Measurements from ENCODE around the gene OR2T11. TPM values are rescaled to one million over a fixed set of nuclear protein-coding genes. Genes with fewer than 3 reads are reported as not detected.
"Not testable (repeated sequence)": the region's sequence is repeated elsewhere in the genome, so short reads cannot be mapped to it uniquely, and the experiment has no call there.

OR2T11 gene
- total RNA-seq, 1 experiment from 2014 or later: not detected

DNA sequence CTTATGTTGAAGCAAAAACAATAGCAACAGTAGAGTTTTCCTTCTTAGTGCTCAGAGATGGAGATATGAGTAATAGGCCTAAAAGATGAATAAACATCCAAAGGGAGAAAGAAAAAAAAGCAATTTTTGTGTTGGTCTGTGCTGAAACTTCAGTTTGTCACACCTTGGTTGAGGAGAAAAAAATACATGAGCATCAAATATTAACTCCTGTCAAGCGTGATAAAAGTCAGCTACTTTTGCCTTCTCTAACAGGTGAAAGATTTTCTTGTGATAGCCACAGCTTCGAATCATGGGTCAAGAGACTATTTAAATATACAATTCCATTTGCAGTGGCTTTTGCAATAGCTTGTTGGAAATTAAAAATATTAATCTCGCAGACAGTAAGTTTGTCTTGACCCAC, 6.0 kb upstream of the OR2T11 start:
- not testable (repeated sequence) for H2BK120ac ChIP-seq (ENCODE audit: low read depth, low read length, poor library complexity, severe bottlenecking); H3K79me1 ChIP-seq (ENCODE audit: insufficient read depth, low read depth, low read length, poor library complexity, severe bottlenecking); H3K4me3 Mint-ChIP-seq; H3K4me1 ChIP-seq (ENCODE audit: insufficient read depth, low read length); H2BK20ac ChIP-seq (ENCODE audit: low read depth, low read length, poor library complexity, severe bottlenecking); H3K9ac ChIP-seq (ENCODE audit: extremely low read depth, insufficient read length, low read length); H3K27me3 Mint-ChIP-seq (ENCODE audit: low read depth); H3K23ac ChIP-seq (ENCODE audit: insufficient read length, low read depth, low read length); H4K20me1 ChIP-seq (ENCODE audit: control insufficient read depth, insufficient read depth, insufficient read length); H3K4me1 Mint-ChIP-seq; H4K8ac ChIP-seq (replicated peaks; ENCODE audit: insufficient read length, low read depth, low read length); H3K4me2 ChIP-seq (ENCODE audit: insufficient read depth, insufficient read length, low read length); H3K27ac Mint-ChIP-seq; H2BK15ac ChIP-seq (ENCODE audit: low read depth, low read length); DNase-seq; H2BK12ac ChIP-seq (ENCODE audit: insufficient read length, low read depth, low read length); H4K91ac ChIP-seq (ENCODE audit: insufficient read length, low read depth, low read length); H3K79me2 ChIP-seq (ENCODE audit: insufficient read depth, low read length); H3T11ph ChIP-seq (ENCODE audit: low read length); H3K18ac ChIP-seq (ENCODE audit: insufficient read length, low read depth, low read length); H3K23me2 ChIP-seq (ENCODE audit: insufficient read length, low read depth, low read length, poor library complexity, severe bottlenecking); H3K4ac ChIP-seq (ENCODE audit: low read depth, low read length); H3K27me3 ChIP-seq (ENCODE audit: insufficient read depth, low read length); H3K14ac ChIP-seq (ENCODE audit: insufficient read depth, low read length); H4K5ac ChIP-seq (ENCODE audit: insufficient read length, low read depth, low read length); H3K27ac ChIP-seq (ENCODE audit: insufficient read length, low read depth, low read length); H3K9me3 ChIP-seq (ENCODE audit: control insufficient read depth, low read depth, low read length); H2AK5ac ChIP-seq (ENCODE audit: insufficient read length, low read length); H2BK5ac ChIP-seq (ENCODE audit: insufficient read length, low read length); H3K56ac ChIP-seq (ENCODE audit: insufficient read length, low read depth, low read length); H3K36me3 Mint-ChIP-seq (ENCODE audit: insufficient read depth in 1 of 3, low read depth in 3 of 3); H2AFZ ChIP-seq (ENCODE audit: low read length)
- no CpG with 5 or more reads among the region's 3 CpGs for WGBS (ENCODE audit: extremely low coverage, insufficient read length, low lambda C conversion rate)
- peaks cover 7 to 15% of the 10 kb centered on the region in 2 experiments for H3K9me3 Mint-ChIP-seq

DNA sequence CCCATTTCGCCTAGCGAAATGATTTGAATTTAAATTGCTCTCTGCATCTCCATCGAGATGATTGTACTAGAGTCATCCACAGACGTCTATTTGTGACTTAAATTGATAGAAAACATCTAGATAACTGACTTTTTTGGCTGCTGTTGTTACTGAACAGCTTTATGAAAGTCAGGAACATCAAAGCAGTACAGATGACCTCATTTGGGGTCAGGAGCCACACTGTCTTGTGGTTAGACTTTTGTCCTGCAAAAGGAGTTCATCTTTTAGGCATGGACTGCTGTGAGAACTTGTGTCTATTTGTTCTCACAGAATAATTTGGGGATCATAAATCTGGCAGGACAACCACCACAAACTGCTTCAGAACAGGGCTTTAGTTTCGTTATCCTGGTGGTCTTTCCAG, 4.8 kb upstream of the OR2T11 start:
- H3K18ac ChIP-seq (ENCODE audit: insufficient read length, low read depth, low read length); H2AK5ac ChIP-seq (ENCODE audit: insufficient read length, low read length); H3K79me1 ChIP-seq (ENCODE audit: insufficient read depth, low read depth, low read length, poor library complexity, severe bottlenecking); H3K27me3 ChIP-seq (ENCODE audit: insufficient read depth, low read length); H3K27ac Mint-ChIP-seq; H3K79me2 ChIP-seq (ENCODE audit: insufficient read depth, low read length); H4K5ac ChIP-seq (ENCODE audit: insufficient read length, low read depth, low read length); H4K20me1 ChIP-seq (ENCODE audit: control insufficient read depth, insufficient read depth, insufficient read length); H2BK5ac ChIP-seq (ENCODE audit: insufficient read length, low read length); H2BK15ac ChIP-seq (ENCODE audit: low read depth, low read length); H3K4me3 Mint-ChIP-seq; H4K91ac ChIP-seq (ENCODE audit: insufficient read length, low read depth, low read length); H3K9ac ChIP-seq (ENCODE audit: extremely low read depth, insufficient read length, low read length); H3T11ph ChIP-seq (ENCODE audit: low read length); H3K14ac ChIP-seq (ENCODE audit: insufficient read depth, low read length); H3K9me3 Mint-ChIP-seq; H3K23ac ChIP-seq (ENCODE audit: insufficient read length, low read depth, low read length); DNase-seq; H3K4ac ChIP-seq (ENCODE audit: low read depth, low read length); H2BK120ac ChIP-seq (ENCODE audit: low read depth, low read length, poor library complexity, severe bottlenecking); H3K27me3 Mint-ChIP-seq (ENCODE audit: low read depth); H3K4me2 ChIP-seq (ENCODE audit: insufficient read depth, insufficient read length, low read length); H4K8ac ChIP-seq (replicated peaks; ENCODE audit: insufficient read length, low read depth, low read length); H3K23me2 ChIP-seq (ENCODE audit: insufficient read length, low read depth, low read length, poor library complexity, severe bottlenecking); H3K27ac ChIP-seq (ENCODE audit: insufficient read length, low read depth, low read length); H3K36me3 Mint-ChIP-seq (ENCODE audit: insufficient read depth in 1 of 3, low read depth in 3 of 3); H2AFZ ChIP-seq (ENCODE audit: low read length); H3K9me3 ChIP-seq (ENCODE audit: control insufficient read depth, low read depth, low read length); H3K4me1 Mint-ChIP-seq; H2BK12ac ChIP-seq (ENCODE audit: insufficient read length, low read depth, low read length); H3K56ac ChIP-seq (ENCODE audit: insufficient read length, low read depth, low read length); H2BK20ac ChIP-seq (ENCODE audit: low read depth, low read length, poor library complexity, severe bottlenecking); H3K4me1 ChIP-seq (ENCODE audit: insufficient read depth, low read length): not testable (repeated sequence)
- no CpG with 5 or more reads among the region's 5 CpGs for WGBS (ENCODE audit: extremely low coverage, insufficient read length, low lambda C conversion rate)
